SK-N-SH (cell line): ENCODE data around the gene CAMK2D. TPM values are rescaled to one million over a fixed set of nuclear protein-coding genes. Genes with fewer than 3 reads are reported as not detected.

Experiments
- CTCF ChIA-PET: fragments of 300-600, 350-600 bp; formaldehyde crosslinking; extraction: SDS; loops from one replicate; lab custom pipeline; 2021; lab: Yijun Ruan, JAX
- POLR2A ChIA-PET: fragments of 350-600 bp; sonication (Branson Sonifier 250); formaldehyde crosslinking; extraction: SDS; loops from one replicate; lab custom pipeline; 2020; ENCODE audit warnings: antibody characterized with exemption, inconsistent platforms; lab: Yijun Ruan, JAX
- DNase-seq: peaks from one replicate; pipeline ENCODE4 v3.0.0; 2012
- H2AFZ ChIP-seq: fragments of 200-600 bp; sonication (generic); 2 replicates; pipeline ENCODE4 v1.8.1; 2016; ENCODE audit warnings: antibody characterized with exemption, mild to moderate bottlenecking, low read depth
- H3F3A ChIP-seq: fragments of 200-600 bp; sonication (generic); replicated peaks from 2 replicates; pipeline ENCODE3; 2016; ENCODE audit warnings: antibody characterized with exemption, mild to moderate bottlenecking; ENCODE audit not compliant: insufficient read depth
- H3K27ac ChIP-seq, 2 experiments: fragments of 200-500 bp in 1 of 2; fragments of 200-600 bp in 1 of 2; sonication (Bioruptor generic) in 1 of 2; sonication (generic), shearing (Covaris generic) in 1 of 2; 2 replicates each; pipeline versions ENCODE4 v1.5.1 to v1.6.1; 2014 to 2016; ENCODE audit warnings: low read depth in 2 of 2, inconsistent platforms in 1 of 2, low read length in 1 of 2, mild to moderate bottlenecking in 1 of 2, mixed read lengths in 1 of 2
- H3K27me3 ChIP-seq: fragments of 200-600 bp; sonication (generic), shearing (Covaris generic); 2 replicates; pipeline ENCODE4 v1.6.1; 2016; ENCODE audit warnings: mixed run types; ENCODE audit not compliant: insufficient read depth
- H3K36me3 ChIP-seq, 2 experiments: fragments of 200-500 bp in 1 of 2; fragments of 200-600 bp in 1 of 2; sonication (Bioruptor generic) in 1 of 2; sonication (generic) in 1 of 2; replicated peaks in 1 of 2; 2 replicates each; pipeline versions ENCODE3 to v1.5.1; 2014 to 2016; ENCODE audit warnings: low read length in 1 of 2, mild to moderate bottlenecking in 1 of 2; ENCODE audit not compliant: insufficient read depth in 2 of 2, control insufficient read depth in 1 of 2
- H3K4me1 ChIP-seq, 2 experiments: fragments of 200-500 bp in 1 of 2; fragments of 200-600 bp in 1 of 2; sonication (Bioruptor generic) in 1 of 2; sonication (generic), shearing (Covaris generic) in 1 of 2; 2 replicates each; pipeline versions ENCODE4 v1.5.1 to v1.6.1; 2014 to 2016; ENCODE audit warnings: low read depth in 1 of 2, low read length in 1 of 2, mixed run types in 1 of 2; ENCODE audit not compliant: insufficient read depth in 2 of 2, control insufficient read depth in 1 of 2
- H3K4me2 ChIP-seq: fragments of 200-600 bp; sonication (generic), shearing (Covaris generic); 2 replicates; pipeline ENCODE4 v1.6.1; 2017; ENCODE audit warnings: mixed run types
- H3K4me3 ChIP-seq, 2 experiments: fragments of 200-500 bp in 1 of 2; fragments of 200-600 bp in 1 of 2; sonication (Bioruptor generic) in 1 of 2; sonication (generic), shearing (Covaris generic) in 1 of 2; 2 replicates each; pipeline versions ENCODE4 v1.5.1 to v1.8.1; 2014 to 2016; ENCODE audit warnings: low read depth in 2 of 2, inconsistent platforms in 1 of 2, low read length in 1 of 2, mild to moderate bottlenecking in 1 of 2, mixed read lengths in 1 of 2, moderate library complexity in 1 of 2
- H3K79me2 ChIP-seq: fragments of 200-600 bp; sonication (generic); 2 replicates; pipeline ENCODE4 v1.8.1; 2017; ENCODE audit warnings: mild to moderate bottlenecking; ENCODE audit not compliant: insufficient read depth
- H3K9ac ChIP-seq: fragments of 200-600 bp; sonication (generic); 2 replicates; pipeline ENCODE4 v1.6.1; 2017; ENCODE audit warnings: mixed run types
- H3K9me2 ChIP-seq: fragments of 200-600 bp; sonication (generic); 2 replicates; pipeline ENCODE4 v1.6.1; 2017; ENCODE audit warnings: mixed run types
- H3K9me3 ChIP-seq: fragments of 200-600 bp; sonication (generic); 2 replicates; pipeline ENCODE4 v1.6.1; 2017; ENCODE audit warnings: mixed run types, mild to moderate bottlenecking, moderate library complexity
- H4K20me1 ChIP-seq: fragments of 200-600 bp; sonication (generic); 2 replicates; pipeline ENCODE4 v1.6.1; 2017; ENCODE audit warnings: mild to moderate bottlenecking, mixed run types; ENCODE audit not compliant: insufficient read depth
- CHD2 ChIP-seq: fragments of 150-350 bp; IDR thresholded peaks from 2 replicates; pipeline ENCODE4 v1.6.1; 2018; ENCODE audit warnings: low read length; ENCODE audit not compliant: partially characterized antibody
- CTCF ChIP-seq: fragments of 200-600 bp; sonication (generic); IDR thresholded peaks from 2 replicates; pipeline ENCODE4 v1.6.1; 2017; ENCODE audit warnings: antibody characterized with exemption, mild to moderate bottlenecking, moderate library complexity
- EP300 ChIP-seq, 2 experiments: IDR thresholded peaks; 2 replicates each; pipeline versions ENCODE4 v1.4.0 to v1.6.1; 2012; ENCODE audit warnings: borderline replicate concordance in 1 of 2, low read depth in 1 of 2, low read length in 1 of 2
- GABPA ChIP-seq: IDR thresholded peaks from 2 replicates; pipeline ENCODE4 v1.4.0; 2012; ENCODE audit warnings: low read depth, mild to moderate bottlenecking
- MXI1 ChIP-seq: IDR thresholded peaks from 2 replicates; pipeline ENCODE4 v1.6.1; 2012; ENCODE audit warnings: mild to moderate bottlenecking, low read depth, low read length, improper control_type of control experiment
- RFX5 ChIP-seq: IDR thresholded peaks from 2 replicates; pipeline ENCODE4 v1.6.1; 2012; ENCODE audit warnings: mild to moderate bottlenecking, improper control_type of control experiment, low read length
- RXRA ChIP-seq: IDR thresholded peaks from 2 replicates; pipeline ENCODE4 v1.4.0; 2012; ENCODE audit warnings: low read depth, mild to moderate bottlenecking, borderline replicate concordance
- SIN3A ChIP-seq: IDR thresholded peaks from 2 replicates; pipeline ENCODE4 v1.6.1; 2012; ENCODE audit warnings: low read depth, mild to moderate bottlenecking, low read length, moderate library complexity, borderline replicate concordance
- SMC3 ChIP-seq: IDR thresholded peaks from 2 replicates; pipeline ENCODE4 v1.6.1; 2012; ENCODE audit warnings: low read depth, low read length, improper control_type of control experiment
- TAF1 ChIP-seq: IDR thresholded peaks from 2 replicates; pipeline ENCODE4 v1.6.1; 2012; ENCODE audit warnings: low read depth, mild to moderate bottlenecking, low read length, moderate library complexity, borderline replicate concordance
- TCF12 ChIP-seq: IDR thresholded peaks from 2 replicates; pipeline ENCODE4 v1.4.0; 2012
- WGBS: methylation state at CpG from one replicate; pipeline ENCODE4 v1.1.6; 2017; ENCODE audit warnings: low lambda C conversion rate; 5-methylcytosine and 5-hydroxymethylcytosine counted together
- polyA plus RNA-seq, 3 experiments: library from polyadenylated mRNA; depleted of rRNA; stranded (reverse); fragments of >200 nt; gene quantifications; 2 replicates each; pipeline ENCODE4 v1.2.3, GENCODE V29; 2012
- TF ChIP-seq, protein P1 (sequence below): fragments of 150-350 bp; IDR thresholded peaks from 2 replicates; pipeline ENCODE4 v1.6.1; 2016; ENCODE audit warnings: mild to moderate bottlenecking, low read depth, low read length
- TF ChIP-seq, protein P2 (sequence below): IDR thresholded peaks from 2 replicates; pipeline ENCODE4 v1.4.0; 2012; ENCODE audit warnings: low read depth
- TF ChIP-seq, protein P3 (sequence below): IDR thresholded peaks from 2 replicates; pipeline ENCODE4 v1.6.1; 2012; ENCODE audit warnings: mild to moderate bottlenecking, low read depth, low read length, moderate library complexity

CAMK2D gene
- polyA plus RNA-seq, 1 of the 3 experiments (the other 2 are of a cell fraction), result 17.0 TPM

DNA sequence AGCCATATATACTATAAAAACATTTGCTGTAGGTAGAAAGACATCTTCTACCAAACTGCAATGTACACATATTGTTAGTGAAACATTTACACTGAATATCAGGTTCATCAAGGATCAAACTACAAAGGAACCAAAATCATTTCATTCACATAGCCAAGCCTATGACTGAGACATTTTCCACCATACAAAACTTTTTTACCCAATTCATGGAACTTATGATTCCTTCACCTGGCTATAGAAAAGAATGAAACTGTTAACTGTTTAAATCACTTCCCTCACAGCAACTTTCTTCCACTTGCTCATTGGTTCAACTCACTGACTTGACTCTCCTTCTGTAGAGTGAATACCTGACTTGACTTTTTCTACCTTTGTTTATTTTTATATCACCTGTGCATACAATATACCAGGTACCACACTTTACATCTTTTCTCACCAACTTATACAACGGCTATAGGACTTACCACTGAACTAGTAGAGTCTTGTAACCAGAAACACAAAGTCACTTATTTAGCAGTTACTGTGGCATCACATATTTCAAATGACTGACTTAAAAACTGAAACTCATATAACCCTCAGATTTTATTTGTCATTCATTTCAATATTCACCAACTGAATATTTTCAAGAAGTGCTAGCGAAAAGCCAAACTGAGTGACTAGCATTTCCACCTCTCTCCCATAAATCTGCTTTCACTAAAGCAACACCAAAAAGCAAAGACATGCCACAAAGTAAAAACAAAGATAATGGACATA is 30.9 kb downstream of the CAMK2D start:
- Histone ChIP-seq H3K4me2 (no peak overlapping the region), H3K4me1 (peaks cover 0 to 4% of the 10 kb centered on the region in 2 experiments; a peak in 1 of 4 replicates), H3K9me3 (no peaks in the 10 kb centered on the region), H3K4me3 (no peak overlapping the region), H2AFZ (no peak overlapping the region), H3F3A (peaks cover 10% of the 10 kb centered on the region), H3K9me2 (no peaks in the 10 kb centered on the region), H3K9ac (no peak overlapping the region), H4K20me1 (peaks cover 16% of the 10 kb centered on the region; the same call in 1 of the 2 replicates), H3K36me3 (peaks cover 0 to 16% of the 10 kb centered on the region in 2 experiments), H3K27me3 (no peaks in the 10 kb centered on the region), H3K27ac (no peak overlapping the region), H3K79me2 (peaks cover 88% of the 10 kb centered on the region)
- CTCF ChIA-PET, result no interaction called here
- POLR2A ChIA-PET, result no interaction called here
- TF ChIP-seq RXRA, result no peak
- TF ChIP-seq, protein P1, sequence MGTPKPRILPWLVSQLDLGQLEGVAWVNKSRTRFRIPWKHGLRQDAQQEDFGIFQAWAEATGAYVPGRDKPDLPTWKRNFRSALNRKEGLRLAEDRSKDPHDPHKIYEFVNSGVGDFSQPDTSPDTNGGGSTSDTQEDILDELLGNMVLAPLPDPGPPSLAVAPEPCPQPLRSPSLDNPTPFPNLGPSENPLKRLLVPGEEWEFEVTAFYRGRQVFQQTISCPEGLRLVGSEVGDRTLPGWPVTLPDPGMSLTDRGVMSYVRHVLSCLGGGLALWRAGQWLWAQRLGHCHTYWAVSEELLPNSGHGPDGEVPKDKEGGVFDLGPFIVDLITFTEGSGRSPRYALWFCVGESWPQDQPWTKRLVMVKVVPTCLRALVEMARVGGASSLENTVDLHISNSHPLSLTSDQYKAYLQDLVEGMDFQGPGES, result no peak
- TF ChIP-seq CTCF, result no peak
- no peak for TF ChIP-seq GABPA
- TF ChIP-seq, protein P2, sequence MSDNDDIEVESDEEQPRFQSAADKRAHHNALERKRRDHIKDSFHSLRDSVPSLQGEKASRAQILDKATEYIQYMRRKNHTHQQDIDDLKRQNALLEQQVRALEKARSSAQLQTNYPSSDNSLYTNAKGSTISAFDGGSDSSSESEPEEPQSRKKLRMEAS, result no peak
- no peak for TF ChIP-seq SMC3
- TF ChIP-seq, protein P3, sequence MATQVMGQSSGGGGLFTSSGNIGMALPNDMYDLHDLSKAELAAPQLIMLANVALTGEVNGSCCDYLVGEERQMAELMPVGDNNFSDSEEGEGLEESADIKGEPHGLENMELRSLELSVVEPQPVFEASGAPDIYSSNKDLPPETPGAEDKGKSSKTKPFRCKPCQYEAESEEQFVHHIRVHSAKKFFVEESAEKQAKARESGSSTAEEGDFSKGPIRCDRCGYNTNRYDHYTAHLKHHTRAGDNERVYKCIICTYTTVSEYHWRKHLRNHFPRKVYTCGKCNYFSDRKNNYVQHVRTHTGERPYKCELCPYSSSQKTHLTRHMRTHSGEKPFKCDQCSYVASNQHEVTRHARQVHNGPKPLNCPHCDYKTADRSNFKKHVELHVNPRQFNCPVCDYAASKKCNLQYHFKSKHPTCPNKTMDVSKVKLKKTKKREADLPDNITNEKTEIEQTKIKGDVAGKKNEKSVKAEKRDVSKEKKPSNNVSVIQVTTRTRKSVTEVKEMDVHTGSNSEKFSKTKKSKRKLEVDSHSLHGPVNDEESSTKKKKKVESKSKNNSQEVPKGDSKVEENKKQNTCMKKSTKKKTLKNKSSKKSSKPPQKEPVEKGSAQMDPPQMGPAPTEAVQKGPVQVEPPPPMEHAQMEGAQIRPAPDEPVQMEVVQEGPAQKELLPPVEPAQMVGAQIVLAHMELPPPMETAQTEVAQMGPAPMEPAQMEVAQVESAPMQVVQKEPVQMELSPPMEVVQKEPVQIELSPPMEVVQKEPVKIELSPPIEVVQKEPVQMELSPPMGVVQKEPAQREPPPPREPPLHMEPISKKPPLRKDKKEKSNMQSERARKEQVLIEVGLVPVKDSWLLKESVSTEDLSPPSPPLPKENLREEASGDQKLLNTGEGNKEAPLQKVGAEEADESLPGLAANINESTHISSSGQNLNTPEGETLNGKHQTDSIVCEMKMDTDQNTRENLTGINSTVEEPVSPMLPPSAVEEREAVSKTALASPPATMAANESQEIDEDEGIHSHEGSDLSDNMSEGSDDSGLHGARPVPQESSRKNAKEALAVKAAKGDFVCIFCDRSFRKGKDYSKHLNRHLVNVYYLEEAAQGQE, result no peak
- TF ChIP-seq MXI1, result no peak
- TF ChIP-seq CHD2, result no peak
- TF ChIP-seq RFX5, result no peak
- TF ChIP-seq TAF1, result no peak
- TF ChIP-seq SIN3A, result no peak
- no peak for TF ChIP-seq TCF12
- TF ChIP-seq EP300 (IDR thresholded peaks at IDR 0.05; ENCODE audit: borderline replicate concordance in 1 of 2, low read depth in 1 of 2, low read length in 1 of 2), result no peak
- 97% methylated on average over 2 of the region's 2 CpGs for WGBS
- DNase-seq, result no peak
